Left renal pelvis (tissue), 4 donors: ENCODE results near the gene FBXL22. TPM values are rescaled to one million over a fixed set of nuclear protein-coding genes. Genes with fewer than 3 reads are reported as not detected.

Experiments used
- DNase-seq, 4 donors: peaks; one replicate each; pipeline ENCODE4 v3.0.0-alpha.2; 2013; ENCODE audit warnings: low read depth in 4 of 4, low spot score in 3 of 4
- polyA plus RNA-seq, 4 donors: library from polyadenylated mRNA; unstranded; fragments of 120-200 nt; gene quantifications; one replicate each; pipeline ENCODE4 v1.2.1, GENCODE V29; 2013; ENCODE audit not compliant: insufficient read length in 4 of 4

The FBXL22 gene
- polyA plus RNA-seq, 4 donors, result 1.0 to 1.9 (median 1.5) TPM

GRCh38 chr15:63593705-63594671 is 3.2 kb upstream of the FBXL22 start:
- DNase-seq, result no peak

GRCh38 chr15:63595065-63595464 is 2.1 kb upstream of the FBXL22 start:
- DNase-seq, result no peak

GRCh38 chr15:63595688-63596087 is 1.5 kb upstream of the FBXL22 start:
- no peak for DNase-seq

- no peak for DNase-seq
These were observed 530 bp upstream of the FBXL22 start for GRCh38 chr15:63596676-63597037.

GRCh38 chr15:63597821-63598220 is 634 bp downstream of the FBXL22 start:
- DNase-seq, result no peak

GRCh38 chr15:63598473-63599400 is 1.6 kb downstream of the FBXL22 start:
- DNase-seq, result no peak

GRCh38 chr15:63599401-63600000 is 2.3 kb downstream of the FBXL22 start:
- DNase-seq, result no peak

GRCh38 chr15:63600001-63600615 is 2.9 kb downstream of the FBXL22 start:
- no peak for DNase-seq

- DNase-seq, result peak in 3 of 4 donors; percentile 80 to 82 (median 81)
These were observed 3.4 kb downstream of the FBXL22 start for GRCh38 chr15:63600616-63601025.

GRCh38 chr15:63601026-63601703 is 4.0 kb downstream of the FBXL22 start:
- no peak for DNase-seq

- DNase-seq, result no peak
These were observed 4.6 kb downstream of the FBXL22 start for GRCh38 chr15:63601704-63602185.

- no peak for DNase-seq
These were observed 5.4 kb downstream of the FBXL22 start for GRCh38 chr15:63602595-63602994.

GRCh38 chr15:63603516-63603915 is 6.3 kb downstream of the FBXL22 start:
- no peak for DNase-seq

GRCh38 chr15:63604281-63604680 is 7.1 kb downstream of the FBXL22 start:
- no peak for DNase-seq

- DNase-seq, result no peak
These were observed 7.8 kb downstream of the FBXL22 start for GRCh38 chr15:63605036-63605435.

GRCh38 chr15:63605816-63606215 is 8.6 kb downstream of the FBXL22 start:
- DNase-seq, result no peak

- no peak for DNase-seq
These were observed 9.1 kb downstream of the FBXL22 start for GRCh38 chr15:63606308-63606707.

GRCh38 chr15:63608989-63609388 is 11.8 kb downstream of the FBXL22 start:
- no peak for DNase-seq

GRCh38 chr15:63609448-63609847 is 12.3 kb downstream of the FBXL22 start:
- no peak for DNase-seq
